NCI-H1417 treated with DMSO at 0.1 percent for 48 hours (cell line): ENCODE data around the gene DEPDC7.
"Not testable (repeated sequence)": the region's sequence is repeated elsewhere in the genome, so short reads cannot be mapped to it uniquely, and the experiment has no call there.

Source experiments
- DNase-seq: peaks from one replicate; lab custom pipeline; 2025; lab: John Stamatoyannopoulos, UW

DEPDC7 gene

DNA sequence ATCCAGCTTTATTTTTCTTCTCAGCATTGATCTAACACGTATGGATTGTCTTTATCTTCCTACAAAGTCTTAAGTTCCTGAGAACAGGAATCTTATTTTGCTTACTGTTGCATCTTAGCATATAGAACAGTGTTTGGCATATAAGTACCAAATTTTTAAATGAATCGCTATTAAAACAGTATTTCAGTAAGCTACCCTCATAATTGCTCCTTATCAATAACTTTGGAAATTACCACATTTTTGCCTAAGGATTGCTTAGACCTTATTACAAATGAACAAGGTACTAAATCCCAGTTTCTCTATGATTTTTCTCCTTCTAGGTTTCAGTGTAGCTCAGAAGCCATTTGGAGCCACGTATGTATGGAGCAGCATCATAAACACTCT lies 9.7 kb downstream of the DEPDC7 start:
- no peak for DNase-seq

DNA sequence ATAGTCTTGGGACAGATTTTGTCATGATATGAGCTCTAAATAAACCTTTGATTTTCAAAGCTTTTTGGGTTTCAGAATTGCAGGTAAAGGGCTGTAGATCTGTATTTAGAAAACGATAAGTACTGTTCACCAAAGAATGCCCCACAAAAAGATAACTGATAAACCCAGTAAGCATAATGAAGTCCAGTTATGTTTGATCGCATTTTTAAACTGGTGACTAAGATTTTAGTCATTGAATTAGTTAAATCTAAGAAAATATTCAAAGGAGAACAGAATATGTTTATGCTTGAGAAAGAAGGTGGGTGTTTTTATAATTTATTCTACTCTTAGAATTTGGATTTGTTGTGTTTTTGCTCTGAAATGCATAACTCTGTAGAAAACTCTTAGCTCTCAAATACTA lies 11.6 kb downstream of the DEPDC7 start:
- no peak for DNase-seq

- DNase-seq: no peak
Measured at GRCh38 chr11:33027846-33028536, 12.3 kb downstream of the DEPDC7 start.

DNA sequence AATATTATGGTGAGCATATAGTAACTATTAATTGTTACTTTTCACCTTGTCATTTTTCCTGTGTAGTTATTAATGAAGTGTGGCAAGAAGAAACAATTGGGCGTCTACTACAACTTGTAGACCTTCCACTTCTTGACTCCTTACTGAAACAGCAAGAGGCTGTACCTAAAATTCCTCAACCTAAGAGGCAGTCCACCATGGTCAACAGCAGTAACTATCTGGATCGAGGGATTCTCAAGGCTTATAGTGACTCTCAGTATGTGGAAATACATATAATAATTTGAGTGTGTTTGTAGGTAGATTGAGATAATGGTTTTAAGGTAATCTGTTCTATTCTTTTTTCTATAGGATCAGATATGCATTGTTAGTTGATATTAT lies 12.8 kb downstream of the DEPDC7 start:
- no peak for DNase-seq

GRCh38 chr11:33029218-33029617 lies 13.5 kb downstream of the DEPDC7 start:
- DNase-seq: not testable (repeated sequence)

DNA sequence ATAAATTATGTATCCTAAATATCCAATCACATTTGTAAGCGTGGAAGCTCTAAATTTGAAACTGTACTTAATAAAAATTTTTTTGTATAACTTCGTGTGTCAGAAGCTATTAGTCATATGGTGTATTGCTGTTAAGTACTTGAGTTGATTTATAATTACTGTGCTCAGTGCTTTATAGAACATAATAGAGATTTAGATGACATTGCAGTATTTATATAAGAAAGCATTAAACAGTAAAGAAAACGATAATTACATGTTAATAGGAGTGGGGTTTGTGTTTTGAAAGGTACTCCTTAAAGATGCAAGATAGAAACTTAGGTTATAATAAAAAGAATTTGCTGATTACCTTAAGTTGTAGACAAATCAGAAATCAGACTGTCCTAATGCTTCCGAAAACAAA lies 17.8 kb downstream of the DEPDC7 start:
- no peak for DNase-seq

DNA sequence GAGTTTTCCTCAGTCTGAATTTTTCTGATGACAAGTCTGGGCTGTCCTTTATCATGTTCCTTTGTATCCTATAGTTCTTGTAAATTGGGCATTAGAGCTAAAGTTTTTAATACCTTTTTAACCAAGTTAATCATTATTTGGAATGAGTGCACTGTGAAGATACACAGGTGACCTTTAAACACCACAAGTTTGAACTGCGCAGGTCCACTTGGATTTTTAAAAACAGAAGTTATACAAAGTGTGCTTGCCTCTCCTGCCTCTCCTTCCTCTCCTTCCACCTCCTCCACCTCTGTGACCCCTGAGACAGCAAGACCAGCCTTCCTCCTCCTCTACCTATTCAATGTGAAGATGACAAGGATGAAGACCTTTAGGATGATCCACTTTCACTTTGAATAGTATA lies 19.3 kb downstream of the DEPDC7 start:
- DNase-seq: no peak

GRCh38 chr11:33039274-33040032 lies 23.8 kb downstream of the DEPDC7 start, which contains the start of gene TCP11L1:
TSS of gene TCP11L1 (plus strand) at chr11:33039572. CDS start at chr11:33043774, 4,202 bp downstream.
- peak; percentile 75 for DNase-seq

DNA sequence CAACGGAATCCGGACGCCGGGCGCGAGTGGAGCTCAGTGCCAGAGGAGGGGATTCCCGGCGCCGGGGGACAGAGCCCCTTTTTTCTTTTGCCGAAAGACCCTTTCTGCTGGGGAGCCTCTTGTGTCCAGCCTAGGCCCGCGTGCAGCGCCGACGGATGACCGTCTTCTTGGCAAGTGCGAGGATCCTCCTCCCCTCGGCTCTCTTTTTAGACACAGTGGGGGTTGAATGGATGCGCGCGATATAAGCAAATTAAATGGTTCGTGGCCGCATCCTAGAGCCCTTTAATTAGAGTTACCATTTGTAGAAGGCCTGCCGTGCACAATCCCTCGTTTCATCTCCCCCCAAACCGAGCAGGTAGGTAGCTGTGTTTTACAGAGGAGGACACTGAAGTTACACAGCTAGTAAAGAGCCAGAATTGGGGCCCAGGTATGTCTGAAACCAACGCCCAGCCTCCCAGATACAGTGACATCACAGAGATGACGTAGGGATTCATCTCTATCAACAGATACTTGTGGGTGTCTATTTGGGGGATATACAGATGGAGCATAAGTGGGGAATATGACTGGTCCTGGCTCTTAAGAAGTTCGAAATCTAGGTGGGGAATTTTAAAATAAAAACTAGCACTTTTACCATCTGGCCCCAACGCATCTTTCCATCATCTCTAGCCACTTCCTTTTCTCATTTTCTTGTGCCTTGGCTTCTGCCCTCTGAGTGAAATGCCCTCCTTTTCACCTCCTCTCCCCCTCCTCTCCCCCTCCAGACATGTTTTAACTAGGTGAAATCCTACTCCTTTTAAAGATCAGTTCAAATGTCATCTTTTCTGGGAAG lies 24.6 kb downstream of the DEPDC7 start:
- no peak for DNase-seq

DNA sequence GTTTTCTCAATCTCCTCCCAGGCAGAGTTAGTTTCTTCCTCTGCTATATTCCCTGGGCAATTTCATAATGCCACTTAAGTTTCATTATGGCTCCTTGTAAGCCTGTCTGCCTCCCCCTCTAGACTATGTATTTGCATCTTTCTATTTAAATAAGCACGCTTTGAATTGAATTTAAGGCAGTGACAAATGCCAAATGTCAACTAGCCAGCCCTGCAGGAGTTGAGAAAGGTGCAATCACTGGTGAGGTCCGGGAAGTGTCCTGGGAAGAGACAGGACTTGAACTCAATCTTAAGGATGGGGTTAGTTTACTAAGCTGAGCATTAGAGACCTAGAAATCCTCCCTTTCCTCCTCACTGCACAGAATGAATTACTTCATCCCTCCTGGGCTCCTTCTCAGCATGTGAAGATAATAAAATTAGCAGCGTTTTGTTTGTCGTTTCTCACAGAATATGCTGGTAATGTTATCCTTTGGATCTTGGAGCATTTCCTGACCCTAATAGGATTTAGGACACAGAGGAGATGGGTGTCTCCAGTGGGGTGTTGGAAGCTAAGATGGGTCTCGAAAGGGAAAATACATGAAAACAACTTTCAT lies 25.3 kb downstream of the DEPDC7 start:
- DNase-seq: no peak

DNA sequence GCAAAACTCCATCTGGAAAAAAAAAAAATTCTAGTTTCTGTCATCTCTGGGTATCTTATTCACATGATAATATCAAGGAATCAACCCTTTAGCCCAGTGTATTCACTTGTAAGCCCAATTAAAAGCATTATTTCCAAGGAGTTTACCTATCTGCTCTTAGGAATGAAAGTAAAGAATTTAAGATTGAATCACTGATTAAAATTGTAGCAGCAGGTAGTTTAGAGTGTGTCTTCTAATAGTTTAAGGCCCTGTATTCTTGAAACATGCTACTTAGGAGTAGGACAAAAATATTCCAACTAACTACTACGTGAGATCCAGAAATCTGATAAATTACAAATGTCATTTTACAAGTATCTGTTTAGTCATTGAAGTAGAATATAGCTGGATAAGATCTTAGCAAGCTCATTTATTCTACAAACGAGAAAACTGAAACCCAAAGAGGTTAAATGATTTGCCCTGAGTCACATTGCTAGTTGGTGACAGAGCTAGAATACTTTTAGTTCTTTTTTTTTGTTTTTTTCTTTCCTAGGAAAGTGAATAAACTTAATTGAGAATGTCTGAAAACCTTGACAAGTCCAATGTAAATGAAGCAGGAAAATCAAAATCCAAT lies 27.6 kb downstream of the DEPDC7 start:
- no peak for DNase-seq

DNA sequence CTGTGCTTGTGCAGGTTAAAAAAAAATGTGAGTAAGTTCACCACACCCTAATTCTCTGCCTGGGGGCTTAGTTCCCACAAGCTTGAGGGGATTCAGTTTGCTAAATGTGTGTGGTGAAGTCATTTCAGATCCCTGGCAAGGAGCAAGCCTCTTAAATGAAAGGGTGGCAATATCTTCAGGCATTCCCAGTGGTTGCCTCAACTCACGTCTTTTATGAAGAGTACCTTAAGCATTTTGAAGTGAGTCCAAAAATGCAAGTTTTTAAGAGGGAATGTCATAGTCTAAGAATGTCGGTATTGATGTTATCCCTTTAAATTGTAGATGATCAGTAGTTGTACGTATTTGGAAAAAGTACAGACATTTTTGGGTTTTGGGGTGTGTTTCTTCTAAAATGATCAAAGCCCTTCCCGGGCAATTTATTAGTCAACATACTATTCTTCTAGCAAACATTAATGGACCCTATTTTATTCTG lies 28.6 kb downstream of the DEPDC7 start:
- no peak for DNase-seq

DNA sequence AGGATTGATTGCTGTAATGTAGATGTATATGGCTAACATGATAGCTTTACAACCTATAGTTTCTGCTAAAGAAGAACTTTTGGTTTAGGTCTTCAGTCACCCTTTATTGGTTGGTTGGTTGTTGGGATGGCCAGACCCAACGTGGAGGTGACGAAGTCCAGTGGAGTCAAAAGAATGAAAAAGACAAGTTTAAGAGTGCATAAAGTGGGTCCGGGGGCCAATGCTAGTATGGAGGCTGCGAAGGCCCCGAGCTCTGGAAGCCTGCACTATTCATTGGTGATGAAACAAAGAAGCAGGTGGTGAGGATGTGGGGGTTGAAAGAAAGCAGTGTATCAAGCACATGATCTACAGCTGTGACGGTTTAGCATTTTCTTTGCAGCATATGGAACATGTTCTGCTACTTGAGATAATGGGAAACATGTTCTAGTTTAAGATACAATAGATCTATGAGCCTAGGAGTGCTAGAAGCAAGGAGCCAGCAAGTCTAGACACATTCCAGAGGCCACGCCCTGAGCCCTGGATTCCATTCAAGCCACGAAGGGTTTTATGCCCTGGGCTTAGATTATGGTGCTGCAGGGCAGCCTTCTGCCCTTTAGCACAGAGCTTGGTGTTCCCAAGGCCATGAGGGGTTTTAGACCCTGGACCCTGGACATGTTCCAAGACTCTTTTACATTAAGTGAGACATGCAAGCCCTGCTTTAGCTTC lies 30.0 kb downstream of the DEPDC7 start:
- no peak for DNase-seq

- DNase-seq: not testable (repeated sequence)
Measured at GRCh38 chr11:33048701-33049100, 33.0 kb downstream of the DEPDC7 start.

DNA sequence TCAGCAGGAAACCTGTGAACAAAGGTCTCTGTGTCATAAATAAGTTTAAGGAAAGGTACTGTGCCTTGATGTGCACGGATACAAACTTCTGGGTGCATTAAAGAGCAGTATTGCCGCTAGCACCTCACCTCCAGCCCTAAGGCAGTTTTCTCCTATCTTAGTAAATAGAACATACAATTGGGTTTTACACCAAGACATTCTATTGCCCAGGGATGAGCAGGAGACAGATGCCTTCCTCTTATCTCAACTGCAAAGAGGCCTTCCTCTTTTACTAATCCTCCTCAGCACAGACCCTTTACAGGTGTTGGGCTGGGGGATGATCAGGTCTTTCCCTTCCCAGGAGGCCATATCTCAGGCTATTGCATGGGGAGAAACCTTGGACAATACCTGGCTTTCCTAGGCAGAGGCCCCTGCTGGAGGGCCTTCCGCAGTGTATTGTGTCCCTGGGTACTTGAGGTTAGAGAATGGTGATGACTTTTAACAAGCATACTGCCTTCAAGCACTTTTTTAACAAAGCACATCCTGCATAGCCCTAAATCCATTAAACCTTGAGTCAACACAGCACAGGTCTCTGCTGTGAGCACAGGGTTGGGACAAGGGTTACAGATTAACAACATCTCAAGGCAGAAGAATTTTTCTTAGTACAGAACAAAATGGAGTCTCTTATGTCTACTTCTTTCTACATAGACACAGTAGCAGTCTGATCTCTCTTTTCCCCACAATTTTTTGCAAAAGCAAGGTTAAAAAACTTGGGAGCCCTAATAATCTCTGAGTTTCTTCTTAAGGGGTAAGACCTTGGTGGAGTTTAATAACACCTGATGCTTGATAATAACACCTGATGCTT lies 34.1 kb downstream of the DEPDC7 start:
- not testable (repeated sequence) for DNase-seq

- DNase-seq: no peak
Measured at GRCh38 chr11:33052231-33052630, 36.6 kb downstream of the DEPDC7 start.

DNA sequence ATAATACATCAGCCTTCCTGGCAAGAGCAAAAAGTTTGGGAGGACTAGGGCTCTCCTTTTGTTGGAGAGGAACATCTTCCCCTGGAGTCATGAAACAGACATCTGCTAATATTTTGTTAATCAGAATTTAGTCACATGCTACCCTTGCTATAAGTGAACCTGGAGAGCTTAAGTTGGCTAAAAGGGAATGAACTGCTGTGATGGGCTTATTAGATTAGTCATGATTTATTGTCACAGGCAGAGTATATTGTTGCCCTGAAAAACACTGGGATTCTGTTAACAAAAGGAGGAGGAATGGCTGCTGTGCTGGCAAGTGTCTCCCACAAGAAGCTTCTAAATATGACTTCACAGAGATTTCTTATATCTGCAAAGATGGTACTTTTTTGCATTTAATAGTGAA lies 39.7 kb downstream of the DEPDC7 start:
- DNase-seq: no peak

DNA sequence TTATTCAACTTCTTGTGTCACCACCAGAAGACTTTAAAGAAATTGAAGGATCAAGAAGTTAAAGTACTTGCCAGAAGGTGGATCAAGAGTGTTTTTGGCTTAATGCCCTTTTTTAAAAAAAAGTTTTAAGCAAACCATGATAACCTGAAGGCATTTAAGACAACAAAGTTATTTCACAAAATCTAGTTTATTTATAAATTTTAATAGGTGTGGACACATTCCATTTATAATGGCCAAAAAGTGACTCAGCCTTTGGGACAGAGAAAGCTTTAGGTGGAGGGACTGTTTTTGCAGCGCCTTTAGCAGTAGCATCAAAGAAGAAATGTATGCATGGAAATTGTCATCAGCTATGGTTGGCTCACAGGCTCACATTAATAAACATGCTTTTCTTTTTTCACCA lies 41.6 kb downstream of the DEPDC7 start:
- DNase-seq: no peak

DNA sequence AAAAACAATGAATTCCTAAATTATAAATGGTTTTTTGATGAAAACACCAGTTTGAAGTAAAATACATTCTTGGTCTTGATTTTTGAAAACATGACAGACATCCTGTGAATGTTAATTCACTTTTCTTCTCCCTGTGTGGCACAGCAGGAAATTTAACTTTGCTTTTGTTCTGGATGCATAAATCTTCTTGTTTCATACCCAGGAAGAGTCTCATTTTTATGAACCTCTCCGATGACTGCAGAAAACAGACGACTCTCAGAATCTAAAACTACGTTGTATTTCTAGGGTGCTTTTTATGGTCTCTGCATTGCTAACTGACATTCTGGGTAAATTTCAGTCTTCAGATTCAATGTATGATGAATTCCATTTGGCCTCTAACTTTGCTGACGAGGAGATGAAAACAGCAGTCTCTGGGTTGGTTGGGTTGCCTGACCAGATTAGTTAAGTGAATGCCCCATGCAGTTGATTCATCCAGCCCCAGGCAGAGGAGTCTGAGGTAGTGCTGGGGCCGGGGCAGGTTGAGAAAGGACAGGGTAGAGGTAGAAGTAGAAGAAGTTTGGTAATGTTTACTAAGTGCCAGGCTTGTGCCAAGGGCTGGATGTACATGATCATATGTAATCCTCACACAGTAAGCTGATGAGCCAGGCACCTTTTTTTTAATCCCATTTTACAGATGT lies 43.8 kb downstream of the DEPDC7 start:
- no peak for DNase-seq

- no peak for DNase-seq
Measured at GRCh38 chr11:33060271-33060670, 44.6 kb downstream of the DEPDC7 start.
